PFSK-1 (cell line): ENCODE data around the gene SIM1.

Experiments
- FOXP2 ChIP-seq: optimal IDR thresholded peaks from 2 replicates; pipeline ENCODE3; 2011; ENCODE audit warnings: borderline replicate concordance, control low read depth, inconsistent platforms; ENCODE audit not compliant: insufficient read depth; ENCODE audit errors: extremely low read length, extremely low read depth
- POLR2AphosphoS5 ChIP-seq: IDR thresholded peaks from 2 replicates; pipeline ENCODE4 v1.6.1; 2012; ENCODE audit warnings: low read depth, mild to moderate bottlenecking, control low read depth, low read length, moderate library complexity
- SIN3A ChIP-seq: IDR thresholded peaks from 2 replicates; pipeline ENCODE4 v1.6.1; 2012; ENCODE audit warnings: mild to moderate bottlenecking, low read length, moderate library complexity, borderline replicate concordance; ENCODE audit not compliant: insufficient read depth
- TAF1 ChIP-seq: IDR thresholded peaks from 2 replicates; pipeline ENCODE4 v1.6.1; 2012; ENCODE audit warnings: low read length, control low read depth, borderline replicate concordance; ENCODE audit not compliant: insufficient read depth
- TF ChIP-seq, protein P1 (sequence below), 2 experiments: IDR thresholded peaks; 2 replicates each; pipeline versions ENCODE4 v1.6.1 to v1.8.0; 2011 to 2012; ENCODE audit warnings: low read depth in 2 of 2, low read length in 2 of 2, control low read depth in 1 of 2, inconsistent platforms in 1 of 2, mild to moderate bottlenecking in 1 of 2, moderate library complexity in 1 of 2; ENCODE audit not compliant: insufficient read depth in 1 of 2

Gene SIM1

DNA sequence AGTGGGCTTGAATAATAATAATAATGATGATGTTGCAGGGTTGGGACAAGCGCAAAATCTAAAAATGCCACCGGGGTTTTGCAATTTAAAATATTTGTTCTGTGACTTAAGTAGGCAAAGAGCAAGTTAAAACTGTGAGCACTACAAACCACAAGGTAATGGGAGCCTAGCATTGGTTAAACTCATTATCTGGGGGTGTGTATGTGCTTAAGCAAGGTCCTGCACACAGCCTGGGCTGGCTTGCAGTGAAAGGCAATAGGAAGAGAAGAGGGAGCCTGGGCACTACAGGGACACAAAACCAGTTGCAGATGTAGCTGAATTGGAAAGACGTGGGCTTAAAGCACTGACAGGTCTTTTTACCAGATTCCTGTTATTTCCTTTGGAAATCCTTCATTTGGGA lies 11.7 kb downstream of the SIM1 start:
- TF ChIP-seq POLR2AphosphoS5 (no peak), FOXP2 (no peak), SIN3A (no peak), TAF1 (no peak)
- TF ChIP-seq, protein P1, sequence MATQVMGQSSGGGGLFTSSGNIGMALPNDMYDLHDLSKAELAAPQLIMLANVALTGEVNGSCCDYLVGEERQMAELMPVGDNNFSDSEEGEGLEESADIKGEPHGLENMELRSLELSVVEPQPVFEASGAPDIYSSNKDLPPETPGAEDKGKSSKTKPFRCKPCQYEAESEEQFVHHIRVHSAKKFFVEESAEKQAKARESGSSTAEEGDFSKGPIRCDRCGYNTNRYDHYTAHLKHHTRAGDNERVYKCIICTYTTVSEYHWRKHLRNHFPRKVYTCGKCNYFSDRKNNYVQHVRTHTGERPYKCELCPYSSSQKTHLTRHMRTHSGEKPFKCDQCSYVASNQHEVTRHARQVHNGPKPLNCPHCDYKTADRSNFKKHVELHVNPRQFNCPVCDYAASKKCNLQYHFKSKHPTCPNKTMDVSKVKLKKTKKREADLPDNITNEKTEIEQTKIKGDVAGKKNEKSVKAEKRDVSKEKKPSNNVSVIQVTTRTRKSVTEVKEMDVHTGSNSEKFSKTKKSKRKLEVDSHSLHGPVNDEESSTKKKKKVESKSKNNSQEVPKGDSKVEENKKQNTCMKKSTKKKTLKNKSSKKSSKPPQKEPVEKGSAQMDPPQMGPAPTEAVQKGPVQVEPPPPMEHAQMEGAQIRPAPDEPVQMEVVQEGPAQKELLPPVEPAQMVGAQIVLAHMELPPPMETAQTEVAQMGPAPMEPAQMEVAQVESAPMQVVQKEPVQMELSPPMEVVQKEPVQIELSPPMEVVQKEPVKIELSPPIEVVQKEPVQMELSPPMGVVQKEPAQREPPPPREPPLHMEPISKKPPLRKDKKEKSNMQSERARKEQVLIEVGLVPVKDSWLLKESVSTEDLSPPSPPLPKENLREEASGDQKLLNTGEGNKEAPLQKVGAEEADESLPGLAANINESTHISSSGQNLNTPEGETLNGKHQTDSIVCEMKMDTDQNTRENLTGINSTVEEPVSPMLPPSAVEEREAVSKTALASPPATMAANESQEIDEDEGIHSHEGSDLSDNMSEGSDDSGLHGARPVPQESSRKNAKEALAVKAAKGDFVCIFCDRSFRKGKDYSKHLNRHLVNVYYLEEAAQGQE (IDR thresholded peaks at IDR 0.05; ENCODE audit: insufficient read depth in 1 of 2, low read depth in 2 of 2, low read length in 2 of 2): no peak

DNA sequence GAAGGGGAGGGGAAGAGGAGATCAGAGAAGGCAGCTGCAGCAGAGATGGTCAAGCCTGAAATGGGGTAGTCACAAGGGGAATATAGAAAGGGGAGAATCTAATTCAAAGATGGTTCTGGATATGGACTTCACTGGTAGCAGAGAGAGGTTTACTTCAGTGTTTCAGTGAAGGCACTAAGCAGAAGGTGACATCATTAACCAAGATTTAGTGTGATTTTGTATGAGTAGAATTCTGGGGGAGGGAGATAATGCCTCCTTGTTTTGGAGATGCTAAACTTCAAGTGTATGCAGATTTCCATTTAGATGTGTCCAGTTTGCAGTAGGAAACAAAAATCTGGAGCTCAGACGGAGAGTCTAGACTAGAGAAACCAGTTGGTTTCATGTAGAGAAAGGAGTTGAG lies 13.1 kb downstream of the SIM1 start:
- TF ChIP-seq, protein P1 (IDR thresholded peaks at IDR 0.05; ENCODE audit: insufficient read depth in 1 of 2, low read depth in 2 of 2, low read length in 2 of 2): no peak
- TF ChIP-seq POLR2AphosphoS5 (no peak), TAF1 (no peak), SIN3A (no peak), FOXP2 (no peak)

DNA sequence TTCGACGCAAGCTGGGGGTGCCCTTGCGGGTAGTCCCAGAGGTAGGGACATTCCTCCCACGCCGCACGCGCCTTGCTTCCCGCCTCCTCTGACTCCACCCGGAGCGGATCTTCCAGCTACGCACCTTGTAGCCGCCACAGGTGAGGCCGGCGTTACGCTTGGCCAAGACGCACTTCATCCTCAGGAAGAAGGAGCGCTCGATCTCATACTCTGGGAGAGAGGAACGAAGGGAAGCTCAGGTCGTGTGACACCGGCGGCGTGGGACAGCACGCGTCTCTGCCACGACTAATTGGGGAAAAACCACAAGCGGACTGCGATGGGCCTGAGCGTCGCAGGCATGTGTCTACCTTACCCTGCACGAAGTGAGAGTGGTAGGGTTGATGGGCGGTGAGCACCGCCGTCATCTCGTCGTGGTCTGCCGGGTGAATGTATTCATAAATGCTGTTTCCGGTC lies 15.5 kb downstream of the SIM1 start:
- TF ChIP-seq TAF1: no peak
- TF ChIP-seq POLR2AphosphoS5: no peak
- TF ChIP-seq, protein P1 (IDR thresholded peaks at IDR 0.05; ENCODE audit: insufficient read depth in 1 of 2, low read depth in 2 of 2, low read length in 2 of 2): no peak
- no peak for TF ChIP-seq SIN3A
- TF ChIP-seq FOXP2: no peak

DNA sequence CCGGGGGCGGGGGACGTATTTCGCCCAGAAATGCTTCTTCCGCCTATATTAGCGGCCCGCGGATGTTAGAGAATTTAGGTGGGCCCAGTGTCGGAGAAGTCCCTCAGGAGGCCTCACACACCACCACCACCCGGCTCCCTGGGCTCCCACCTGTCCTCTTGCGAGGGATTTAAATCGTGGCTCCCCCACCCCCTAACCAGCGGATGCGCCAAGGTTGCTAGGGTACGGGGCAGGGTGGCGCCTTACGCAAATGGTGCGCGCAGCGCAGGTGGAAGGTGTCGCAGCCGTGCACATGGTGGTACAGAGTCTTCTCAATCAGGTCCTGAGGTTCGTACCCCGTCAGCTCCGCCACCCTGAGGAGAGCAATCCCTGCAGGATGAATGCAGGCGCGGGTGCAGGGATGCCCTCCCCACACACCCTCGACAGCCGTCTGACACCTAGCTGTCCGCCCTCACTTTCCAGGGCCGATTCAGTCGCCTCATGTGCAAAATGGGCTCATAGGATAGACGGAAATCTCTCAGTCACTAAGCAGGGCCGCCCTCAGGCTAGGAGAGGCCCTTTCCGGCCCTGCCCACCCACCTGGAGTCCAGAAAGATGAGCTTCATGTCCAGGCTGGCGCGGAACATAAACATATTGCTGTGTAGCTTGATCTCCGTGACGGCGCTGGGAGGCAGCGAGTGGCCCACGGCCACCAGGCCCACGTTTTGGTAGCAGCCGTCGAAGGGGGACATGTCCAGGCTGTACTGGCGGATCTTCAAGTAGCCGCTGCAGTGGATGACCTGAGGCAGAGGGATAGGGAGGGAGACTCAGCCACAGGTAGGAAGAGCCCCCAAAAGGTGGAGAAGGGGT lies 16.6 kb downstream of the SIM1 start:
- TF ChIP-seq POLR2AphosphoS5 (no peak), SIN3A (no peak), TAF1 (no peak), FOXP2 (no peak)
- TF ChIP-seq, protein P1 (IDR thresholded peaks at IDR 0.05; ENCODE audit: insufficient read depth in 1 of 2, low read depth in 2 of 2, low read length in 2 of 2): no peak
